DMS53 (cell line): ENCODE results near the gene FBXW5.

Experiments
- DNase-seq: peaks from one replicate; lab custom pipeline; 2025; lab: John Stamatoyannopoulos, UW

Gene FBXW5

GRCh38 chr9:136977649-136978072, 33.1 kb upstream of the FBXW5 start:
- DNase-seq: peak; percentile 70

GRCh38 chr9:136977223-136977622, 32.7 kb upstream of the FBXW5 start, which contains the start of gene PTGDS:
TSS of gene PTGDS (plus strand) at chr9:136977504. CDS start at chr9:136977579, 75 bp downstream.
- no peak for DNase-seq

GRCh38 chr9:136975644-136976043, 31.1 kb upstream of the FBXW5 start:
- DNase-seq: no peak

GRCh38 chr9:136974817-136975535, 30.4 kb upstream of the FBXW5 start:
- DNase-seq: no peak

GRCh38 chr9:136973618-136974617, 29.4 kb upstream of the FBXW5 start:
- no peak for DNase-seq

- DNase-seq: no peak
Observed at GRCh38 chr9:136972743-136973142, 28.2 kb upstream of the FBXW5 start.

- no peak for DNase-seq
Observed at GRCh38 chr9:136972335-136972734, 27.8 kb upstream of the FBXW5 start.

GRCh38 chr9:136971746-136972145, 27.2 kb upstream of the FBXW5 start:
- no peak for DNase-seq

- DNase-seq: no peak
Observed at GRCh38 chr9:136970361-136970760, 25.8 kb upstream of the FBXW5 start.

- no peak for DNase-seq
Observed at GRCh38 chr9:136969774-136970173, 25.2 kb upstream of the FBXW5 start.

GRCh38 chr9:136969150-136969549, 24.6 kb upstream of the FBXW5 start:
- no peak for DNase-seq

GRCh38 chr9:136968333-136969127, 24.0 kb upstream of the FBXW5 start:
- DNase-seq: no peak

GRCh38 chr9:136965771-136966484, 21.4 kb upstream of the FBXW5 start:
- DNase-seq: peak; percentile 45

GRCh38 chr9:136964833-136965422, 20.4 kb upstream of the FBXW5 start:
- no peak for DNase-seq

- peak; percentile 87 for DNase-seq
Observed at GRCh38 chr9:136964171-136964689, 19.7 kb upstream of the FBXW5 start.

- DNase-seq: no peak
Observed at GRCh38 chr9:136963751-136964150, 19.2 kb upstream of the FBXW5 start.

- no peak for DNase-seq
Observed at GRCh38 chr9:136963341-136963740, 18.8 kb upstream of the FBXW5 start.

- DNase-seq: no peak
Observed at GRCh38 chr9:136962701-136963248, 18.2 kb upstream of the FBXW5 start.

GRCh38 chr9:136962163-136962562, 17.6 kb upstream of the FBXW5 start:
- no peak for DNase-seq

GRCh38 chr9:136961279-136962065, 16.9 kb upstream of the FBXW5 start:
- DNase-seq: no peak
